ENCODE data around the gene RGS19.

The RGS19 gene

GRCh38 chr20:64065062-64065973, 14.0 kb downstream of the RGS19 start:
- Histone ChIP-seq H3K9ac (ENCODE audit: low read depth, low read length) (no peak overlapping the region), H3K9me3 (replicated peaks; ENCODE audit: low read length) (no peaks in the 10 kb centered on the region), H3K4me3 (ENCODE audit: low read length) (no peak overlapping the region), H3K36me3 (ENCODE audit: insufficient read depth, low read length) (no peaks in the 10 kb centered on the region), H3K4me2 (ENCODE audit: low read length) (peak overlapping the region; percentile 50), H3K27me3 (ENCODE audit: control insufficient read depth, insufficient read depth, low read length) (no peaks in the 10 kb centered on the region), H3K4me1 (ENCODE audit: control insufficient read depth, insufficient read depth, low read length) (peaks cover 33% of the 10 kb centered on the region)

GRCh38 chr20:64064145-64064698, 15.1 kb downstream of the RGS19 start:
- Histone ChIP-seq H3K4me3 (ENCODE audit: low read length) (peak overlapping the region; percentile 94), H3K36me3 (ENCODE audit: insufficient read depth, low read length) (no peaks in the 10 kb centered on the region), H3K4me1 (ENCODE audit: control insufficient read depth, insufficient read depth, low read length) (peaks cover 33% of the 10 kb centered on the region), H3K9me3 (replicated peaks; ENCODE audit: low read length) (no peaks in the 10 kb centered on the region), H3K9ac (ENCODE audit: low read depth, low read length) (peak overlapping the region; percentile 93), H3K27me3 (ENCODE audit: control insufficient read depth, insufficient read depth, low read length) (no peaks in the 10 kb centered on the region), H3K4me2 (ENCODE audit: low read length) (peak overlapping the region; percentile 84)

GRCh38 chr20:64063389-64064144, 15.8 kb downstream of the RGS19 start:
- no peaks in the 10 kb centered on the region for H3K9me3 ChIP-seq (replicated peaks; ENCODE audit: low read length)
- peak overlapping the region; percentile 94 for H3K4me3 ChIP-seq (ENCODE audit: low read length)
- H3K4me1 ChIP-seq (ENCODE audit: control insufficient read depth, insufficient read depth, low read length), result peaks cover 33% of the 10 kb centered on the region
- no peaks in the 10 kb centered on the region for H3K36me3 ChIP-seq (ENCODE audit: insufficient read depth, low read length)
- H3K4me2 ChIP-seq (ENCODE audit: low read length), result peak overlapping the region; percentile 84
- H3K9ac ChIP-seq (ENCODE audit: low read depth, low read length), result peak overlapping the region; percentile 93
- H3K27me3 ChIP-seq (ENCODE audit: control insufficient read depth, insufficient read depth, low read length), result no peaks in the 10 kb centered on the region

GRCh38 chr20:64062596-64063388, 16.5 kb downstream of the RGS19 start, which contains the start of gene TCEA2:
Gene TCEA2, plus strand, starts transcription at chr20:64063198. Its CDS starts 115 bp downstream, at chr20:64063313.
- Histone ChIP-seq H3K4me3 (ENCODE audit: low read length) (peak within 1 kb of the TSS; percentile 94), H3K36me3 (ENCODE audit: insufficient read depth, low read length) (no peaks in the 10 kb centered on the region), H3K9me3 (replicated peaks; ENCODE audit: low read length) (no peaks in the 10 kb centered on the region), H3K4me2 (ENCODE audit: low read length) (peak within 1 kb of the TSS; percentile 93), H3K9ac (ENCODE audit: low read depth, low read length) (peak within 1 kb of the TSS; percentile 93), H3K27me3 (ENCODE audit: control insufficient read depth, insufficient read depth, low read length) (no peaks in the 10 kb centered on the region), H3K4me1 (ENCODE audit: control insufficient read depth, insufficient read depth, low read length) (peaks cover 40% of the 10 kb centered on the region)

GRCh38 chr20:64062276-64062595, 17.1 kb downstream of the RGS19 start:
- H3K4me2 ChIP-seq (ENCODE audit: low read length), result peak overlapping the region; percentile 93
- H3K4me1 ChIP-seq (ENCODE audit: control insufficient read depth, insufficient read depth, low read length), result peaks cover 40% of the 10 kb centered on the region
- peak overlapping the region; percentile 93 for H3K9ac ChIP-seq (ENCODE audit: low read depth, low read length)
- no peaks in the 10 kb centered on the region for H3K36me3 ChIP-seq (ENCODE audit: insufficient read depth, low read length)
- no peaks in the 10 kb centered on the region for H3K9me3 ChIP-seq (replicated peaks; ENCODE audit: low read length)
- peak overlapping the region; percentile 94 for H3K4me3 ChIP-seq (ENCODE audit: low read length)
- no peaks in the 10 kb centered on the region for H3K27me3 ChIP-seq (ENCODE audit: control insufficient read depth, insufficient read depth, low read length)

GRCh38 chr20:64058536-64058935, 20.8 kb downstream of the RGS19 start:
- peaks cover 10% of the 10 kb centered on the region for H3K27me3 ChIP-seq (ENCODE audit: control insufficient read depth, insufficient read depth, low read length)
- H3K4me1 ChIP-seq (ENCODE audit: control insufficient read depth, insufficient read depth, low read length), result peaks cover 15% of the 10 kb centered on the region
- H3K4me2 ChIP-seq (ENCODE audit: low read length), result peak overlapping the region; percentile 18
- no peaks in the 10 kb centered on the region for H3K9me3 ChIP-seq (replicated peaks; ENCODE audit: low read length)
- H3K36me3 ChIP-seq (ENCODE audit: insufficient read depth, low read length), result no peaks in the 10 kb centered on the region
- no peak overlapping the region for H3K4me3 ChIP-seq (ENCODE audit: low read length)
- no peak overlapping the region for H3K9ac ChIP-seq (ENCODE audit: low read depth, low read length)

GRCh38 chr20:64057628-64058498, 21.5 kb downstream of the RGS19 start:
- H3K9me3 ChIP-seq (replicated peaks; ENCODE audit: low read length), result no peaks in the 10 kb centered on the region
- H3K36me3 ChIP-seq (ENCODE audit: insufficient read depth, low read length), result no peaks in the 10 kb centered on the region
- peaks cover 15% of the 10 kb centered on the region for H3K4me1 ChIP-seq (ENCODE audit: control insufficient read depth, insufficient read depth, low read length)
- H3K4me2 ChIP-seq (ENCODE audit: low read length), result peak overlapping the region; percentile 18
- no peak overlapping the region for H3K4me3 ChIP-seq (ENCODE audit: low read length)
- peaks cover 10% of the 10 kb centered on the region for H3K27me3 ChIP-seq (ENCODE audit: control insufficient read depth, insufficient read depth, low read length)
- no peak overlapping the region for H3K9ac ChIP-seq (ENCODE audit: low read depth, low read length)

GRCh38 chr20:64056889-64057627, 22.3 kb downstream of the RGS19 start:
- H3K4me3 ChIP-seq (ENCODE audit: low read length), result no peak overlapping the region
- no peak overlapping the region for H3K9ac ChIP-seq (ENCODE audit: low read depth, low read length)
- H3K27me3 ChIP-seq (ENCODE audit: control insufficient read depth, insufficient read depth, low read length), result peaks cover 17% of the 10 kb centered on the region

GRCh38 chr20:64056639-64056888, 22.8 kb downstream of the RGS19 start:
- H3K4me3 ChIP-seq (ENCODE audit: low read length), result no peak overlapping the region
- no peaks in the 10 kb centered on the region for H3K36me3 ChIP-seq (ENCODE audit: insufficient read depth, low read length)
- peaks cover 7% of the 10 kb centered on the region for H3K4me1 ChIP-seq (ENCODE audit: control insufficient read depth, insufficient read depth, low read length)
- H3K4me2 ChIP-seq (ENCODE audit: low read length), result no peak overlapping the region
- no peaks in the 10 kb centered on the region for H3K9me3 ChIP-seq (replicated peaks; ENCODE audit: low read length)
- H3K9ac ChIP-seq (ENCODE audit: low read depth, low read length), result no peak overlapping the region
- H3K27me3 ChIP-seq (ENCODE audit: control insufficient read depth, insufficient read depth, low read length), result peaks cover 21% of the 10 kb centered on the region

More at GRCh38 chr20:64056889-64057627, 22.3 kb downstream of the RGS19 start:
- Histone ChIP-seq H3K4me2 (ENCODE audit: low read length) (no peak overlapping the region), H3K36me3 (ENCODE audit: insufficient read depth, low read length) (no peaks in the 10 kb centered on the region), H3K9me3 (replicated peaks; ENCODE audit: low read length) (no peaks in the 10 kb centered on the region), H3K4me1 (ENCODE audit: control insufficient read depth, insufficient read depth, low read length) (peaks cover 8% of the 10 kb centered on the region)

Measured in skeletal muscle satellite cell (primary cell).